K562 (cell line): Measurements from ENCODE around the gene PGPEP1. TPM values are rescaled to one million over a fixed set of nuclear protein-coding genes. Genes with fewer than 3 reads are reported as not detected.

Experiments used
- BHLHE40 ChIP-seq: IDR thresholded peaks from 2 replicates; pipeline ENCODE4 v1.6.1; 2011; ENCODE audit warnings: low read length, improper control_type of control experiment
- CBFB ChIP-seq: sonication (generic); formaldehyde crosslinking; IDR thresholded peaks from 2 replicates; pipeline ENCODE4 v1.4.0; 2020; ENCODE audit warnings: mild to moderate bottlenecking, missing genetic modification reagents
- CBX1 ChIP-seq: sonication (generic); IDR thresholded peaks from 2 replicates; pipeline ENCODE4 v1.6.1; 2016; ENCODE audit warnings: antibody characterized with exemption, low read depth, mild to moderate bottlenecking
- FOXM1 ChIP-seq, 2 experiments: fragments of 450-650 bp in 1 of 2; sonication (generic) in 1 of 2; formaldehyde crosslinking in 1 of 2; IDR thresholded peaks; 2 replicates each; pipeline versions ENCODE4 v1.6.1 to v1.9.0; 2017 to 2022; ENCODE audit warnings: low read depth in 2 of 2, mild to moderate bottlenecking in 2 of 2, missing genetic modification reagents in 1 of 2, moderate library complexity in 1 of 2
- HMG20B ChIP-seq: fragments of 250-450 bp; sonication (Bioruptor Pico); IDR thresholded peaks from 2 replicates; pipeline ENCODE4 v1.5.0; 2021; ENCODE audit warnings: mild to moderate bottlenecking
- JUN ChIP-seq, 2 experiments: sonication (generic) in 1 of 2; formaldehyde crosslinking in 1 of 2; IDR thresholded peaks; 2 replicates each; pipeline versions ENCODE4 v1.6.1 to v1.8.0; 2012 to 2022; ENCODE audit warnings: borderline replicate concordance in 2 of 2, mild to moderate bottlenecking in 2 of 2, improper control_type of control experiment in 1 of 2, low read depth in 1 of 2, low read length in 1 of 2, missing genetic modification reagents in 1 of 2
- MEIS2 ChIP-seq: fragments of 450-650 bp; IDR thresholded peaks from 2 replicates; pipeline ENCODE4 v1.6.1; 2014; ENCODE audit warnings: mild to moderate bottlenecking; ENCODE audit not compliant: partially characterized antibody
- MYBL2 ChIP-seq, 2 experiments: fragments of 450-650 bp in 1 of 2; sonication (generic) in 1 of 2; formaldehyde crosslinking in 1 of 2; IDR thresholded peaks; 2 replicates each; pipeline versions ENCODE4 v1.6.1 to v1.8.1; 2017 to 2022; ENCODE audit warnings: borderline replicate concordance in 1 of 2, inconsistent platforms in 1 of 2, low read depth in 1 of 2, mild to moderate bottlenecking in 1 of 2, missing genetic modification reagents in 1 of 2, moderate library complexity in 1 of 2
- POLR2A ChIP-seq: fragments of 450-650 bp; conservative IDR thresholded peaks from 2 replicates; pipeline ENCODE4 v1.6.1; 2016
- RB1 ChIP-seq: fragments of 450-650 bp; IDR thresholded peaks from 2 replicates; pipeline ENCODE4 v1.6.1; 2017; ENCODE audit warnings: low read depth, mild to moderate bottlenecking
- RFX1 ChIP-seq: fragments of 450-650 bp; IDR thresholded peaks from 2 replicates; pipeline ENCODE4 v1.6.1; 2016; ENCODE audit warnings: mild to moderate bottlenecking, moderate library complexity
- SIN3A ChIP-seq, 2 experiments: fragments of 150-350 bp in 1 of 2; IDR thresholded peaks; 2 replicates each; pipeline ENCODE4 v1.6.1; 2011 to 2016; ENCODE audit warnings: borderline replicate concordance in 2 of 2, low read depth in 2 of 2, low read length in 2 of 2, mild to moderate bottlenecking in 2 of 2, moderate library complexity in 2 of 2; ENCODE audit not compliant: control insufficient read depth in 1 of 2
- TBL1XR1 ChIP-seq, 2 experiments: IDR thresholded peaks; 2 replicates each; pipeline ENCODE4 v1.6.1; 2012; ENCODE audit warnings: improper control_type of control experiment in 2 of 2, low read length in 2 of 2, mild to moderate bottlenecking in 1 of 2
- TRIM25 ChIP-seq: fragments of 450-650 bp; IDR thresholded peaks from 2 replicates; pipeline ENCODE4 v1.7.0; 2016; ENCODE audit warnings: borderline replicate concordance
- VEZF1 ChIP-seq: fragments of 200-800 bp; sonication (Bioruptor generic); IDR thresholded peaks from 2 replicates; pipeline ENCODE4 v1.6.1; 2017; ENCODE audit warnings: missing genetic modification characterization, missing compliant biosample characterization
- WHSC1 ChIP-seq: IDR thresholded peaks from one replicate; pipeline ENCODE4 v1.6.1; 2012; ENCODE audit warnings: low read length, control low read depth, inconsistent platforms
- YY1 ChIP-seq, 3 experiments: IDR thresholded peaks; 2 replicates each; pipeline ENCODE4 v1.6.1; 2011; ENCODE audit warnings: low read length in 2 of 3, mild to moderate bottlenecking in 2 of 3, moderate library complexity in 2 of 3, borderline replicate concordance in 1 of 3, control low read depth in 1 of 3, low read depth in 1 of 3; ENCODE audit not compliant: insufficient read depth in 3 of 3, insufficient replicate concordance in 2 of 3, control insufficient read depth in 1 of 3, insufficient read length in 1 of 3; ENCODE audit errors: extremely low read depth in 1 of 3
- ZNF561 ChIP-seq: fragments of 450-650 bp; formaldehyde crosslinking; conservative IDR thresholded peaks from 2 replicates; pipeline ENCODE4 v1.4.0; 2020; ENCODE audit warnings: mild to moderate bottlenecking, moderate library complexity
- ZNF589 ChIP-seq: fragments of 200-800 bp; sonication (Bioruptor generic); IDR thresholded peaks from 2 replicates; pipeline ENCODE4 v1.6.1; 2016; ENCODE audit warnings: low read depth, missing genetic modification characterization, missing compliant biosample characterization
- ZNF699 ChIP-seq: fragments of 250-450 bp; sonication (Bioruptor Pico); IDR thresholded peaks from 2 replicates; pipeline ENCODE4 v1.8.0; 2021; ENCODE audit warnings: mild to moderate bottlenecking, moderate library complexity; ENCODE audit not compliant: insufficient replicate concordance
- ZNF740 ChIP-seq, 3 experiments: fragments of 200-800 bp in 1 of 3; sonication (Bioruptor generic) in 1 of 3; sonication (generic) in 1 of 3; formaldehyde crosslinking in 1 of 3; IDR thresholded peaks; 2 replicates each; pipeline versions ENCODE4 v1.6.1 to v1.8.0; 2016 to 2022; ENCODE audit warnings: mild to moderate bottlenecking in 2 of 3, missing compliant biosample characterization in 2 of 3, missing genetic modification characterization in 2 of 3, missing genetic modification reagents in 1 of 3
- polyA plus RNA-seq, 8 experiments: library from polyadenylated mRNA; depleted of rRNA in 4 of 8; stranded (reverse) in 5 of 8; unstranded in 3 of 8; fragments of >200 nt; fragmentation: Nextera tagmentation in 2 of 8; fragmentation: Illumina TruSeq in 1 of 8; extraction: Ambion mirVana in 2 of 8; extraction: Trizol in 1 of 8; gene quantifications; 2 replicates each; pipeline versions ENCODE4 v1.2.1 to v1.2.3, GENCODE V29; 2011 to 2014; ENCODE audit warnings: inconsistent platforms in 1 of 8, missing spikeins in 1 of 8
- total RNA-seq, 7 experiments: library from RNA; depleted of rRNA in 6 of 7; stranded (reverse); fragments of >200 nt in 6 of 7; fragmentation: Illumina TruSeq in 2 of 7; extraction: Trizol in 2 of 7; gene quantifications; 2 replicates each; pipeline versions ENCODE4 v1.2.1 to v1.2.3, GENCODE V29; 2011 to 2021; ENCODE audit warnings: low replicate concordance in 1 of 7

Gene PGPEP1
- total and polyA plus RNA-seq, 9 of the 15 experiments (the other 6 are each of a cell fraction or from before 2014, with no cell fraction given) = 10.0 to 69.6 (median 33.5) TPM

DNA sequence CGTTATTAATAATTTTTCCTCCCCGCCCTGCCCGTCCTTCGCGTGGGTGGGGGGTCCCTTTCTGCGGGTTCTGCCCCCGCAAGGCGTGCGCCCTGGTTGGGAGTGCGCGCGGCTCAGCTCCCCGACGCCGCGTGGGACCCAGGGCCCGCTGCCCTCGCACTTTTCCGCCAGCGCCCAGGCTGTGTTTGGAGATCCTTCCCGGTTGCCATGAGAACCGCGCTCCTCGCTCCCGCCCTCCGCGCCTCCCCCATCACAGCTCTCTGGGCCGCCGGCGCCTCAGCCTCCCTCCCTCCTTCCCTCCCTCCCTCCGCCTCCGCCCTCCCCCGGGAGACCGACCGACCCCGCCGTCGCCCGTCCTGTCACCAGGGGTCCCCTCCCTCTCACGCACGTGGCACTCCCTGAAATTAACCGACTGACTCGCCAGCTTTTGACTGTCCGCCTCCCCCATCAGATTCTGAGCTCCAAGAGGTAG lies 76.4 kb downstream of the PGPEP1 start (continued):
- TF ChIP-seq YY1 (IDR thresholded peaks at IDR 0.05; ENCODE audit: borderline replicate concordance in 1 of 3, control insufficient read depth in 1 of 3, extremely low read depth in 1 of 3, insufficient read depth in 3 of 3, insufficient read length in 1 of 3, insufficient replicate concordance in 2 of 3, low read depth in 1 of 3, low read length in 2 of 3) = peak in 1 of 3 experiments; percentile 62
- no peak for TF ChIP-seq MYBL2 (IDR thresholded peaks at IDR 0.05; ENCODE audit: low read depth)
- no peak for TF ChIP-seq MYBL2 (CRISPR knock-in tag; IDR thresholded peaks at IDR 0.05; ENCODE audit: borderline replicate concordance)
- peak; percentile 8 for TF ChIP-seq MEIS2
- TF ChIP-seq ZNF561 = no peak
- no peak for TF ChIP-seq CBFB (CRISPR knock-in tag)
- TF ChIP-seq TRIM25 = no peak
- peak; percentile 80 for TF ChIP-seq VEZF1 (CRISPR knock-in tag)
- peak; percentile 46; the same call in 1 of the 2 replicates for TF ChIP-seq ZNF740 (CRISPR knock-in tag; IDR thresholded peaks at IDR 0.05)
- 0 out of 4 replicates have a peak, but pooled peaks of 1 of the 2 experiments have one; percentile 60 for TF ChIP-seq ZNF740 (tag; IDR thresholded peaks at IDR 0.05)
- TF ChIP-seq CBX1 = no peak
- no peak for TF ChIP-seq FOXM1 (IDR thresholded peaks at IDR 0.05; ENCODE audit: low read depth)
- peak; percentile 86; the same call in 1 of the 2 replicates for TF ChIP-seq FOXM1 (CRISPR knock-in tag; IDR thresholded peaks at IDR 0.05; ENCODE audit: low read depth)
- TF ChIP-seq WHSC1 = no peak
- peak; percentile 64 for TF ChIP-seq RB1
- no peak for TF ChIP-seq ZNF699 (CRISPR knock-in tag)
- TF ChIP-seq SIN3A (IDR thresholded peaks at IDR 0.05; ENCODE audit: borderline replicate concordance in 2 of 2, control insufficient read depth in 1 of 2, low read depth in 2 of 2, low read length in 2 of 2) = peak; percentile 39 to 74; a peak in 2 of 4 replicates
- TF ChIP-seq JUN (IDR thresholded peaks at IDR 0.05; ENCODE audit: borderline replicate concordance, low read depth, low read length) = no peak
- TF ChIP-seq JUN (CRISPR knock-in tag; IDR thresholded peaks at IDR 0.05; ENCODE audit: borderline replicate concordance) = no peak
- TF ChIP-seq BHLHE40 = peak; percentile 74
- TF ChIP-seq TBL1XR1 (IDR thresholded peaks at IDR 0.05; ENCODE audit: low read length in 2 of 2) = peak in 1 of 2 experiments; percentile 44; a peak in 1 of 4 replicates
- TF ChIP-seq ZNF589 (CRISPR knock-in tag) = 0 out of 2 replicates have a peak, but pooled peaks have one; percentile 44
- peak; percentile 95 for TF ChIP-seq RFX1
- TF ChIP-seq POLR2A = peak; percentile 64; the same call in 1 of the 2 replicates
- TF ChIP-seq HMG20B (CRISPR knock-in tag) = no peak
